ENCODE data around the gene RAB11A.

Gene RAB11A

GRCh38 chr15:65881766-65882434 lies 12.6 kb downstream of the RAB11A start:
- ATAC-seq = no peak
- TF ChIP-seq ZFP3 (CRISPR knock-in tag; IDR thresholded peaks at IDR 0.05) (no peak), CSRNP3 (CRISPR knock-in tag; IDR thresholded peaks at IDR 0.05) (no peak), RARB (CRISPR knock-in tag; IDR thresholded peaks at IDR 0.05) (no peak), ZNF565 (CRISPR knock-in tag; conservative IDR thresholded peaks at IDR 0.05; ENCODE audit: low read depth) (no peak), PPARA (CRISPR knock-in tag; IDR thresholded peaks at IDR 0.05; ENCODE audit: borderline replicate concordance) (no peak), ZFP30 (CRISPR knock-in tag; IDR thresholded peaks at IDR 0.05) (no peak), PATZ1 (CRISPR knock-in tag; IDR thresholded peaks at IDR 0.05; ENCODE audit: borderline replicate concordance) (no peak), GLIS3 (CRISPR knock-in tag; IDR thresholded peaks at IDR 0.05) (no peak), OSR1 (CRISPR knock-in tag; IDR thresholded peaks at IDR 0.05) (no peak), ZC3H10 (CRISPR knock-in tag; IDR thresholded peaks at IDR 0.05) (no peak), CSDC2 (CRISPR knock-in tag; IDR thresholded peaks at IDR 0.05) (no peak), SNAI2 (CRISPR knock-in tag; IDR thresholded peaks at IDR 0.05) (no peak), ZNF8 (CRISPR knock-in tag; IDR thresholded peaks at IDR 0.05) (no peak), ZNF70 (CRISPR knock-in tag; IDR thresholded peaks at IDR 0.05) (no peak), TCF4 (CRISPR knock-in tag; IDR thresholded peaks at IDR 0.05; ENCODE audit: borderline replicate concordance) (no peak), TOX (CRISPR knock-in tag; IDR thresholded peaks at IDR 0.05; ENCODE audit: borderline replicate concordance) (no peak), TSHZ2 (CRISPR knock-in tag; IDR thresholded peaks at IDR 0.05) (no peak), ARNTL (CRISPR knock-in tag; IDR thresholded peaks at IDR 0.05; ENCODE audit: borderline replicate concordance, low read depth) (no peak), ESRRG (CRISPR knock-in tag; IDR thresholded peaks at IDR 0.05) (no peak)

- ATAC-seq = no peak
- no peak for TF ChIP-seq OSR1 (CRISPR knock-in tag; IDR thresholded peaks at IDR 0.05)
Measured at GRCh38 chr15:65883571-65883970, 14.3 kb downstream of the RAB11A start.

GRCh38 chr15:65884511-65884910 lies 15.2 kb downstream of the RAB11A start:
- ATAC-seq = no peak
- TF ChIP-seq TOX (CRISPR knock-in tag; IDR thresholded peaks at IDR 0.05; ENCODE audit: borderline replicate concordance) (no peak), TCF4 (CRISPR knock-in tag; IDR thresholded peaks at IDR 0.05; ENCODE audit: borderline replicate concordance) (no peak), GLIS3 (CRISPR knock-in tag; IDR thresholded peaks at IDR 0.05) (no peak), TSHZ2 (CRISPR knock-in tag; IDR thresholded peaks at IDR 0.05) (no peak), ZFP3 (CRISPR knock-in tag; IDR thresholded peaks at IDR 0.05) (no peak), PATZ1 (CRISPR knock-in tag; IDR thresholded peaks at IDR 0.05; ENCODE audit: borderline replicate concordance) (no peak), ESRRG (CRISPR knock-in tag; IDR thresholded peaks at IDR 0.05) (no peak), CREB5 (CRISPR knock-in tag; IDR thresholded peaks at IDR 0.05; ENCODE audit: low read depth) (no peak), ZNF8 (CRISPR knock-in tag; IDR thresholded peaks at IDR 0.05) (no peak), OSR1 (CRISPR knock-in tag; IDR thresholded peaks at IDR 0.05) (no peak), PPARA (CRISPR knock-in tag; IDR thresholded peaks at IDR 0.05; ENCODE audit: borderline replicate concordance) (no peak), BACH2 (CRISPR knock-in tag; IDR thresholded peaks at IDR 0.05; ENCODE audit: borderline replicate concordance) (no peak), RARB (CRISPR knock-in tag; IDR thresholded peaks at IDR 0.05) (no peak), ZNF70 (CRISPR knock-in tag; IDR thresholded peaks at IDR 0.05) (no peak), CSDC2 (CRISPR knock-in tag; IDR thresholded peaks at IDR 0.05) (no peak), ZC3H10 (CRISPR knock-in tag; IDR thresholded peaks at IDR 0.05) (no peak), ISL1 (CRISPR knock-in tag; IDR thresholded peaks at IDR 0.05) (no peak)

Measured in SK-N-SH treated with all-trans-retinoic acid at 6 μM for 48 hours (cell line).